GM18508 (cell line): ENCODE data around the gene UGGT2.
"Not testable (repeated sequence)": the region's sequence is repeated elsewhere in the genome, so short reads cannot be mapped to it uniquely, and the experiment has no call there.

Experiments
- ATAC-seq: cut with Tn5 transposase; IDR thresholded peaks from one replicate; pipeline ENCODE4 v1.9.1; 2021; ENCODE audit warnings: moderate number of reproducible peaks; ENCODE audit not compliant: insufficient read depth, unreplicated experiment

UGGT2 gene

DNA sequence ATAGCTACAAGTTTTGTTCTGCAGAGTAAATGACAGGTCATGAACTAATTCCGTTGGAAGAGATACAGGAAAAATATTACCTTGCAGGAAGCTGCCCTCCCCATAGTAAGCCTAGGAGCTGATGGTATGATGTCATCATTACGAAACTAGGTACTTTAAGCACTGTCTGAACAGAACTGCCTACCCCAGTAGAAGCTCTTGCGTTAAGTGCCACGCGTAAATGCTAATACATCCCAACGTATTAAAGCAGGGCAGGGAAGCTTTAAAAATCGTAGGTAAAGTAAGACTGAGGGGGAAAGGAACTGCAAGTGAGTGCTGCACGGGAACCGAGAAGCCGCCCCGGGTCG is 572 bp downstream of the UGGT2 start:
- ATAC-seq, result peak; percentile 60

DNA sequence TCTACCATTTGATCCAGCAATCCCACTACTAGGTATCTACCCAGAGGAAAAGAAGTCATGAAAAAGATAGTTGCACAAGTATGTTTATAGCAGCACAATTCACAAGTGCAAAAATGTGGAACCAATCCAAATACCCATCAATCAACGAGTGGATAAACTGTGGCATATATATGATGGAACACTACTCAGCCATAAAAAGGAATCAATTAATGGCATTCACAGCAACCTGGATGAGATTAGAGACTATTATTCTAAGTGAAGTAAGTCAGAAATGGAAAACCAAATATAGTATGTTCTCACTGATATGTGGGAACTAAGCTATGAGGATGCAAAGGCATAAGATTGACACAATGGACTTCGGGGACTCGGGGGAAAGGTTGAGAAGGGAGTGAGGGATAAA is 1.3 kb downstream of the UGGT2 start:
- ATAC-seq, result not testable (repeated sequence)

DNA sequence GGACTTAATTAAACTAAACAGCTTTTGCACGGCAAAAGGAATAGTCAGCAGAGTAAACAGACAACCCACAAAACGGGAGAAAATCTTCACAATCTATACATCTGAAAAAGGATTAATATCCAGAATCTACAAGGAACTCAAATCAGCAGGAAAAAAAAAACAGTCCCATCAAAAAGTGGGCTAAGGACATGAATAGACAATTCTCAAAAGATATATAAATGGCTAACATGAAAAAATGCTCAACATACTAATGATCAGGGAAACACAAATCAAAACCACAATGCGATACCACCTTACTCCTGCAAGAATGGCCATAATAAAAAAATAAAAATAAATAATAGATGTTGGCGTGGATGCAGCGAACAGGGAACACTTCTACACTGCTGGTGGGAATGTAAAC is 1.7 kb downstream of the UGGT2 start:
- ATAC-seq, result not testable (repeated sequence)

DNA sequence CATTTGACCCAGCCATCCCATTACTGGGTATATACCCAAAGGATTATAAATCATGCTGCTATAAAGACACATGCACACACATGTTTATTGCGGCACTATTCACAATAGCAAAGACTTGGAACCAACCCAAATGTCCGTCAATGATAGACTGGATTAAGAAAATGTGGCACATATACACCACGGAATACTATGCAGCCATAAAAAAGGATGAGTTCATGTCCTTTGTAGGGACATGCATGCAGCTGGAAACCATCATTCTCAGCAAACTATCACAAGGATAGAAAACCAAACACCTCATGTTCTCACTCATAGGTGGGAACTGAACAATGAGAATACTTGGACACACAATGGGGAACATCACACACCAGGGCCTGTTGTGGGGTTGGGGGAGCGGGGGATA is 2.2 kb downstream of the UGGT2 start:
- ATAC-seq, result not testable (repeated sequence)

DNA sequence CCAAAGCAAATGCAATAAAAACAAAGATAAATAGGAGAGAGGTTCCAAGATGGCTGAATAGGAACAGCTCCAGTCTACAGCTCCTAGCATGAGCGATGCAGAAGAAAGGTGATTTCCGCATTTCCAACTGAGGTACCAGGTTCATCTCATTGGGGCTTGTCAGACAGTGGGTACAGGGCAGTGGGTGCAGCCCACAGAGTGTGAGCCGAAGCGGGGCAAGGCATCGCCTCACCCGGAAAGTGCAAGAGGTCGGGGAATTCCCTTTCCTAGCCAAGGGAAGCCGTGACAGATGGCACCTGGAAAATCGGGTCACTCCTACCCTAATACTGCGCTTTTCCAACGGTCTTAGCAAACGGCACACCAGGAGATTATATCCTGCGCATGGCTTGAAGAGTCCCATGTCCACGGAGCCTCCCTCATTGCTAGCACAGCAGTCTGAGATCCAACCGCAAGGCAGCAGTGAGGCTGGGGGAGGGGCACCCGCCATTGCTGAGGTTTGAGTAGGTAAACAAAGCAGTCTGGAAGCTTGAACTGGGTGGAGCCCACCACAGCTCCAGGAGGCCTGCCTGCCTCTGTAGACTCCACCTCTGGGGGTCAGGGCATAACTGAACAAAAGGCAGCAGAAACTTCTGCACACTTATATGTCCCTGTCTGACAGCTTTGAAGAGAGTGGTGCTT is 6.6 kb downstream of the UGGT2 start:
- not testable (repeated sequence) for ATAC-seq

DNA sequence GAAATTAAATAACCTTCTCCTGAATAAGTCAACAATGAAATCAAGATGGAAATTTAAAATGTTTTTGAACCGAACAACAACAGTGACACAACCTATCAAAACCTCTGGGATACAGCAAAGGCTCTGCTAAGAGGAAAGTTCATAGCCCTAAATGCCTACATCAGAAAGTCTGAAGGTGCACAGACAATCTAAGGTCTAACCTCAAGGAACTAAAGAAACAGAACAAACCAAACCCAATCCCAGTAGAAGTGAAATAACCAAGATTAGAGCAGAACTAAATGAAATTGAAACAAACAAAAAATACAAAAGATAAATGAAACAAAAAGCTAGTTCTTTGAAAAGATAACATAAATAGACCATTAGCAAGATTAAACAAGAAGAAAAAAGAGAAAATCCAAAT is 9.0 kb downstream of the UGGT2 start:
- no peak for ATAC-seq

DNA sequence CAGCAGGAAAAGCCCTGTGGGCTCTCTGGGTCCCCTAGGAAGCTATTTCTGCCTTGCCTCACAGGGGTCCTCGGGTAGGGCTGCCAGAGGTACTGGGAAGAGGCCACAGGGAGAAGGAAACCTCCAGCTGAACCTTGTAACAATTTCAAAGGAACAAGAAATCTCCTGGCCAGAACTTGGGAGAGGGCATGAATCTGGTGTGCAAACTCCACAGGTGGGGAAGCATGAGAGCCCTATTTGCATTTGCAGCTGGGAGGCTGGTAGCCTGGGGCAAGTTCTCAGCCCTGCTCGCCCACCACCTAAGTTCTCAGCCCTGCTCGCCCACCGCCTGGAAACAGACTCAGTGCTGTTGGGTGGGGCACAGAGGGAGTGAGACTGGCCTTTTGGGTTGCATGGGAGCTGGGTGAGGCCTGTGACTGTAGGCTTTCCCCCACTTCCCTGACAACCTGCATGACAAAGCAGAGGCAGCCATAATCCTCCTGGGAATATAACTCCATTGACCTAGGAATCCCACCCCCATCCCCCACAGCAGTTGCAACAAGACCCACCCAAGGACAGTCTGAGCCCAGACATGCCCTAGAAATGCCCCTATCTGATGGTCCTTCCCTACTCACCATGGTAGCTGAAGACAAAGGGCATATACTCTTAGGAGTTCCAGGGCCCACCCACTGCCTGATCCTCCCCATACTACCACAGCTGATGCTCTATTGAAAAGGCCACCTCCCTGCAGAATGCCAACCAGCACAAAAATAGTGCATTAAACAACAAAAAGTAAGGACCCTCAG is 11.7 kb downstream of the UGGT2 start:
- ATAC-seq, result no peak

DNA sequence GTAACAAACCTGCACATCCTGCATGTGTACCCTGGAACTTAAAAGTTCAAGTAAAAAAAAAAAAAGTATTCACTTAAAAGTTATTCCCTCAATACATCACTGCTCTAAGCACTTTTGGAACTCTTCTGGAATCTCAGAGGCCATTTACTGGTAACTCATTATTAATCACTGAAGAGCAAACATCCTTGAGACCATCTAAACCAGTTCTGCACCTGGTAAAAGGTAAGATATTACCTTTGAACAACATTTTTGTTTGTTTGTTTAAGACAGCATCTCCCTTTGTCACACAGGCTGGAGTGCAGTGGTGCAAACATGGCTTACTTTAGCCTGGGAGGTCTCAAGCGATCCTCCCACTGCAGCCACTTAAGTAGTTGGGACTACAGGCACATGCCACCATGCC is 16.7 kb downstream of the UGGT2 start:
- ATAC-seq, result no peak

DNA sequence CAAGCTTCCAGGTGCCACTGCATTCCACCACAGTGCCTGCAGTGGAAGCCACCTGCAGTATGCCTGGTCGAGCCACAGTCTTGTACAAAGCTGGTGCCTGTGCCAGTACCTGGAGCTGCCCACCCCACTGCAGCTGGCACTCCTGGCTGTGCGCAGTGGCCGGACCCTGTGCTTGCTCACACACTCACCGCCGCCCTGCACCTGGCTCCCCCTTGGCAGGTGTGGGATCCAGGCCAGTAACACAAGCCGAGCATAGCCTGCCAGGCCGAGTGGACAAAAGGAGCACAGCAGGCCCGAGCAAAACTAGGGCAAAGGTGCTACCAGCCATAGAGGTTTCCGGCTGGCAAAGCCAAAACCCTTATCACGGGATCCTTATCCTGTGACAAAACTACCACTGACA is 18.5 kb downstream of the UGGT2 start:
- no peak for ATAC-seq

DNA sequence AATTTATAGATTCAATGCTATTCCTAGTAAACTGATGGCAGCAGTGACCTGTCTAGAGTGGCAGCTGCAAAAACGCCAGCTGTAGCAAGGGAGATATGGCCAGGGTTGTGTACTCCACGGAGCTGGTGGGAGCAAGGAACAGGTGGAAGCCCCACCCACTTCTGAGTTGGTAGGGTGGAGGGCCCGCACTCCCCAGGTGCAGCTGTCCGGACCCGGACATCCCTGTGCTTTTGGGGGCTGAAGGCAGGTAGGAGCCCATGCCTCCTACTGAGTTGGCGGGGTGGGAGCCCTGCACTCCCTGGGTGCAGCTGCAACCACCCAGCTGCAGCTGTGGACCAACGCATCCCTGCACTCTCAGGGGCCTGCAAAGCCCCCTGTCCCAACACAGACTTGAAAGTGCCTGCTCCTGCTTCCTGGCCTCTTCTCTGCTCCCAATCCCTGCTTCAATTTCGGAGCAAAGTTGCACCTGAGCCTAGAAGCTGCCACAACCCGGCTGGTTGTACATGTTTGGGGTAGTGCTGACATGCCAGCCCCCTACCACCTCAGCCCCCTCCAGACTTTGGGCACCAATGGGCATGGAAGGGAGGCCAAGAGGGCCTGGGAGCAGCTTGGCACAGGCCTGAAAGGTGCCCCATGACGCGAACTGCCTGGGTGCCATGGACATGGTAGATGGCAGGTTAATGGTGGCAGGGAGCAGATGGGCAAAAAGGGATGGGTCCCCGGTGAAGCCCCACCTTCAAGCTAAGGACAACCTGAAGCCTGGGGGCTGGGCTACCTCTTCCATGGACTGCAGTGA is 19.8 kb downstream of the UGGT2 start:
- no peak for ATAC-seq

DNA sequence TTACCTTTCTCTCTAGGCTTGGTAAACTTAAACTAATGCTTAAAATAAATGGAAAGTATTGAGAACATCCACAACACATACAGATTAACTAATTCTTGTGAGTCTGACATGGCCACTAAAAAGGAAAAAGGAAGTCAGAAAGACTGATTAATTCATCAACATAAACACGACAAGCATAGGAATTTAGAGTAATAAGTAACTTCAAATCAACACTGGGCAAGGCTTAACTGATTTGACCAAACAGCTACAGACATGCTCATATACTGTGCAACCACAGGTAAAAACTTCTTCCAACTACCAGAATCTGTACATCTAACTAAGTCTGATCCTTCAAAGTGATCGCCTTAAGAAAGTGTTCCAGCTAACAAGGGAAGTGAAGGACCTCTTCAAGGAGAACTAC is 20.5 kb downstream of the UGGT2 start:
- ATAC-seq, result no peak

DNA sequence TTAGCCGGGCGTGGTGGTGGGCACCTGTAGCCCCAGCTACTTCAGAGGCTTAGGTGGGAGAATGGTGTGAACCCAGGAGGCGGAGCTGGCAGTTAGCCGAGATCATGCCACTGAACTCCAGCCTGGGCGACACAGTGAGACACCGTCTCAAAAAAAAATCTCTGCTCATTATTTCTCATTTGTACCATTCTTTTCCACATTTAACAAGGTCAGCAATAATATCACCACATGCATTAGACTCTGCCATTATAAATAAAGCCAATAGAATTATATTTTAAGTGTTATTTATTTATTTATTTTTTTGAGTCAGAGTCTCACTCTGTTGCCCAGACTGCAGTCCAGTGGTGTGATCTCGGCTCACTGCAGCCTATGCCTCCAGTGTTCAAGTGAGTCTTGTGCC is 24.2 kb downstream of the UGGT2 start:
- ATAC-seq, result no peak

DNA sequence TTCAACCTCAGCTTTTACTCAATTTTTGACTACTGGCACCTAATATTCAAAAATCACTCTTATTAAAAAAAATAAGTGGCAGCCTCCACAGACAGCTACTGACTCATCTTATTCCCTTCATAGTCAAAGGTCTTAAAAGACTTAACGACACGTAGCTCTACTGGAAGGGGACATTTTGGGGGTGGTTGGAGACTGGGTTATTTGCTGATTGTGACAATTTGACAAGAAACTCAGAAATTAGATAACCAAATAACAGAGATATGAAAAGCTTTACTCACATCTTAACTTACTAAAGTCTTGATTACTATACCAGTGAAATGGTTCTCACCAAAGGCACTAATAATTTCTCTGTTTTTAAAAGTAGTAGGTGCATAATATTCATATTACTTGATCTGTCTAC is 25.7 kb downstream of the UGGT2 start:
- ATAC-seq, result no peak

DNA sequence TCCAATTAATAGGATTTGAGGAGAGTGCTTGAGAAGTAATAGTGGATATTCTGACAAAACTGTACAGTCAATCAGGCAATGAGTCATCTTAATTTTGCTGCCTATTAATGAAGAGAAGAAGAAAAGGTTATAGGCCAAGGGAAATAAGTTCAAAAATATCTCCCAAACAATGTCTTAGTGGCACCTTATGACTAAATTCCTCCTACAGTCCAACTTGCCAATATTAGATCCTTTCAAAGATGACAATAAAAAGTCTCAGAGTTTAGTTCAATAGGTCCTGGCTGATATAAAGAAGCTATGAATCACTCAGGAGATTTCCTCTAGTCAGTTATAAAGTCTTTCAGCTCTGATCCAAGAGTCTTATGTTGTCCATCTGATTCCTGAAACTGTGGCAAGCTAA is 27.9 kb downstream of the UGGT2 start:
- no peak for ATAC-seq

DNA sequence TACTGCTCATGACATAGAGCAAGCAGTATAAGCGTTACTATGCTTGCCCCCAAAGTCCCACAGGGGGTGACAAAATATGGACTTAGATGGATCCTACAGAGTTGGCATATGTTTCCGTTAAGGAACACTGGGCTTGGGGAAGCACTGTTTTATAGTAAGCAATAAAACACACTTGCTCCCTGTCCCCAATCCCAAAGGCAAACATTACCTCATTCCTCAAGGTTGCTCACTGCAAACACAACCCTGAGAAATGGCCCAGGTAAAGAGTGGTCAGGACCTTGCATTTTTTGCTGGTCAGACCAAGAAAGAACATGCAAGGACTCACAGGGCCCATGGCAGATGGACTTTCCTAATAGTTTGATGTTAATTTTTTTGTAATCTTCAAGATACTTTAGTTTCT is 32.3 kb downstream of the UGGT2 start:
- ATAC-seq, result no peak

DNA sequence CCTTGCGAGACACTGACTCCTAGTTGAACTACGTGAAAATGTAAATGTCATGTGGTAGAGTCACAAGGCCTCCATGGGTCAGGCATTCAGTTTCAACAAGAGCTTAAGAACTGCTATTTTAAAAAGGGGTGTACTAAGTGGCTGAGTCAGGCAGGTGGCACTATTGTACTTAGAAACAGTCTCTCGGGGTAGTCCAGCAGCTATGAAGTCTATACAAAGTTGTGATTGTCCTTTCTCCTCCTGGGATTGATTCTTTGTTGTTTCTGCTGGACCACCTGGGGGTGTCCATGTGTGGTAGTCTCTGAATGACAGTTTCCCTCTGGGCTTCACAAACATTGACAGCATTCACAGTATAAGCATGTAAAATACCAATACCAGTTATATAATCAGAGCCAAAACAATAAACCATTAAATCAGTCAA is 33.0 kb downstream of the UGGT2 start:
- ATAC-seq, result peak; percentile 87

DNA sequence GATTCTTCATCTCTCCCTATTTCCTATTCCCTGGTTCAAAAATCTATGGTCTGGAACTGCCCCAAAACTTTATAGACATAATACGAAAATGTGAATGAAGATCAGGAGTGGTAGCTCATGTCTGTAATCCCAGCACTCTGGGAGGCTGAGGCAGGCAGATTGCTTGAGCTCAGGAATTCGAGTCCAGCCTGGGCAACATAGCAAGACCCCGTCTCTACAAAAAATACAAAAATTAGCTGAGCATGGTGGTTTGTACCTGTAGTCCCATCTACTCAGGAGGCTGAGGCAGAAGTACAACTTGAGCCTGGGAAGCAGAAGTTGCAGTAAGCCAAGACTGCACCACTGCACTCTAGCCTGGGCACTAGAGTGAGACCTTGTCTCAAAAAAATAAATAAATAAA is 35.1 kb downstream of the UGGT2 start:
- no peak for ATAC-seq

DNA sequence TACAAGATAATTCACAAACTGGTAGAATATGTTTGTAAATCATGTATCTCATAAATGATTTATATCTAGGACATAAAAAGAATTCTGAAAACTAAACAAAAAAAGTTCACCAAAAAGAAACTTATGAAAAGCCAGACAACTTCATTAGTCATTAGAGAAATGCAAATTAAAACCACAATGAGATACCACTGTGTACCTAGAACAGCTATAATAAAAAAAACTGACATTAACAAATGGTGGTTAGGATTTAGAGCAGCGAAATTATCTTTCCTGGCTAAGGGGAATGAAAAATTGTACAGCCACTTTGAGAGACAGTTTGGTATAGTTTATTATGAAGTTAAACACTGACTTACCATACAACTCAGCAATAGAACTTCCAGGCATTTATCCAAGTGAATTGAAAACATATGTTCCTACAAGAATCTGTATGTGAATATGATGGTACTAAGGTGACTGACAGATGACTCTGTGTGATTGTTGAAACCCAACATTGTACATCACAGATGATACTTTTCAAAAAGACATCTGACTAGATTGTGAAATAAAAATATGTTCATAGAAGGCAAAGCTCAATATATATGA is 41.8 kb downstream of the UGGT2 start:
- ATAC-seq, result no peak

DNA sequence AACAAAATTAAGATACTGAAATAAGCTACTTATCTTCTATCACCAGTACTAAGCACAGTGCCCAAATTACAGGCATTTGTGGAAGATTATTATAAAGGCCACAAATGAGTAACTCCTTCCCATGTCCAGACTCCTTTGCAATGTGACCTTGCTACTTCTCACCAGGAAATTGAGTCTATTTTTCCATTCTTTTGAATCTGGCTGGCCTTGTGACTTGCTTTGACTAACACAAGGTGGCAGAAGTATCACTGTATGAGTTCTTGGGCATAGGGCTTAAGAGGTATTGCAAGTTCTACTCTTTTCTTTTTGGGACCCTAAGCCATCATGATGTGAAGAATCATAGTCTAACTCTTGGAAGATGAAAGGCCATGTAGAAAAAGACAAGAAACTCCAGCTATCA is 49.9 kb downstream of the UGGT2 start:
- no peak for ATAC-seq

DNA sequence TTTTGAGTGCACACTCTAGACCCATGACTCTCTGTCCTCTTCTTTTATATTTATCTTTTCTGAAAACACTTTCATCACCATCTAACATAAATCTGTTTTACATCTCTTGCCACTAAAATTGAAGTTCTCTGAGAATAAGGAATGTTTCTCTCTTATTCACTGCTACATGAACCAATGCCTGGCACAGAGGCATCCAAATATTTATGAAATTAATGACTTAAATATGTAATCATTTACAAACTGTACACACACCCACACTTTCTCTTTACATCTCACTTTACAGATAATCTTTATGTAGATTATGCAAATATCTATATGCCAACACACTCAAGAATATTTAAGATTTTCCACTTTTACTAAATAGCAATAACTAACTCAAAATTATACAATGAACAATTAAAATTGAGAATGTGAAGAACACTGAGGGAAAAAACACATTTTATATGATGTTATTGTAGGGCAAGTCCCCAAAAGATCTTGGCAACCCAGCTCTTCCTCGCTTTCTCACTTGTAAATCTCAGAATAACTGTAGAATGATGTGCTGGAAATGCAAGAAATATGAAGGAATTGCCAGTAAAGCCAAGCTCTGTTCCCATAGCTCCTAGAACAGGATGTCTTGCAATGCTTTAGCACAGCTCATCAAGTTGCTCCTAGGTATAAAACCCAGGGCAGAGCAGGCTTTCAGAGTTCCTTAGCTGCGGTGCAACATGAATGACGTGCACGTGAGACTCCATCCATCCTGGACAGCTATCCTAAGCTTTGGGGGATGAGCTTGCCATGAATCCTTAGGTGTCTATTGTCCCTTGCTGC is 50.7 kb downstream of the UGGT2 start:
- no peak for ATAC-seq
